A549 (cell line): ENCODE data around the gene AUTS2.

Source experiments
- CTCF ChIP-seq: fragments of >200 bp; sonication (Bioruptor Twin); formaldehyde crosslinking; IDR thresholded peaks from 3 replicates; pipeline ENCODE4 v1.5.1; 2016
- MAX ChIP-seq: IDR thresholded peaks from 2 replicates; pipeline ENCODE4 v1.6.1; 2012
- PBX3 ChIP-seq: IDR thresholded peaks from 2 replicates; pipeline ENCODE4 v1.6.1; 2012
- ZFP36 ChIP-seq: fragments of 450-650 bp; IDR thresholded peaks from 2 replicates; pipeline ENCODE4 v1.6.1; 2014; ENCODE audit warnings: borderline replicate concordance; ENCODE audit not compliant: partially characterized antibody

GRCh38 chr7:69939317-69939716 lies 341.0 kb downstream of the AUTS2 start:
- TF ChIP-seq PBX3 (no peak), CTCF (no peak), ZFP36 (no peak), MAX (no peak)
